K562 (cell line): ENCODE measurements around the gene ELOVL4. TPM values are rescaled to one million over a fixed set of nuclear protein-coding genes. Genes with fewer than 3 reads are reported as not detected.
A peak's percentile ranks its signal among the peaks of the same experiment; 100 is the strongest.

Experiments used
- ATAC-seq: fragments of 200-7000 bp; cut with Tn5 transposase; 3 replicates; pipeline ENCODE4 v1.9.1; 2020; ENCODE audit warnings: moderate library complexity
- BruUV-seq: library from RNA; stranded (reverse); fragments of 400-500 nt; replicated peaks from 2 replicates; lab custom pipeline; 2021; lab: Mats Ljungman, UMichigan
- CTCF ChIA-PET: fragments of 300-600 bp; formaldehyde crosslinking; extraction: SDS; loops from one replicate; lab custom pipeline; 2021; ENCODE audit warnings: low intra/inter-chr PET ratio; lab: Yijun Ruan, JAX
- POLR2A ChIA-PET: fragments of 300-600, 350-650 bp; sonication (Branson Sonifier 250); formaldehyde crosslinking; extraction: SDS; loops from one replicate; lab custom pipeline; 2021; ENCODE audit warnings: antibody characterized with exemption, inconsistent platforms; lab: Yijun Ruan, JAX
- DNase-seq, 4 experiments: peaks; one replicate each; pipeline versions ENCODE4 v3.0.0 to v3.0.0-alpha.2; 2011 to 2018; ENCODE audit warnings: low spot score in 3 of 4, mixed read lengths in 3 of 4; ENCODE audit errors: extremely low read depth in 1 of 4
- FAIRE-seq: peaks from 2 replicates; lab custom pipeline; 2011; peaks lifted over from hg19 to GRCh38; lab: Jason Lieb, UNC
- H2AFZ ChIP-seq: 2 replicates; pipeline ENCODE4 v1.6.0; 2011; ENCODE audit warnings: low read depth, low read length, control low read depth, inconsistent platforms
- H3K27ac ChIP-seq: fragments of 200-600 bp; 3 replicates; pipeline ENCODE4 v1.8.0; 2011; ENCODE audit warnings: low read depth, mild to moderate bottlenecking, control low read depth, inconsistent platforms, low read length, moderate library complexity, mixed read lengths; ENCODE audit errors: extremely low read depth
- H3K27me3 ChIP-seq, 2 experiments: fragments of 300-600 bp in 1 of 2; 2 replicates in 1 of 2; 3 replicates in 1 of 2; pipeline versions ENCODE4 v1.6.0 to v1.8.0; 2011; ENCODE audit warnings: inconsistent platforms in 2 of 2, low read length in 2 of 2, mild to moderate bottlenecking in 1 of 2, mixed read lengths in 1 of 2, moderate library complexity in 1 of 2; ENCODE audit not compliant: control insufficient read depth in 2 of 2, insufficient read depth in 2 of 2
- H3K36me3 ChIP-seq: fragments of 300-600 bp; 3 replicates; pipeline ENCODE4 v1.8.0; 2011; ENCODE audit warnings: mild to moderate bottlenecking, low read length, inconsistent platforms; ENCODE audit not compliant: control insufficient read depth, insufficient read depth
- H3K4me1 ChIP-seq, 2 experiments: fragments of 200-600 bp in 1 of 2; replicated peaks in 1 of 2; 2 replicates in 1 of 2; 3 replicates in 1 of 2; pipeline versions ENCODE4 v1.5.1 to v1.8.0; 2011; ENCODE audit warnings: inconsistent platforms in 2 of 2, low read length in 2 of 2, mild to moderate bottlenecking in 1 of 2, mixed read lengths in 1 of 2, moderate library complexity in 1 of 2; ENCODE audit not compliant: control insufficient read depth in 2 of 2, insufficient read depth in 2 of 2
- H3K4me2 ChIP-seq: 2 replicates; pipeline ENCODE4 v1.6.1; 2011; ENCODE audit warnings: low read length, control low read depth, inconsistent platforms, mixed read lengths; ENCODE audit not compliant: insufficient read depth
- H3K4me3 ChIP-seq: fragments of 200-600 bp; sonication (generic), shearing (Covaris generic); 2 replicates; pipeline ENCODE4 v1.5.1; 2016; ENCODE audit warnings: control low read depth, inconsistent platforms
- H3K79me2 ChIP-seq: fragments of 200-600 bp; 3 replicates; pipeline ENCODE4 v1.8.0; 2011; ENCODE audit warnings: low read length, inconsistent platforms; ENCODE audit not compliant: control insufficient read depth, insufficient read depth
- H3K9ac ChIP-seq, 2 experiments: 2 replicates each; pipeline versions ENCODE4 v1.6.0 to v1.6.1; 2011; ENCODE audit warnings: low read depth in 2 of 2, low read length in 2 of 2, control low read depth in 1 of 2, inconsistent platforms in 1 of 2, mild to moderate bottlenecking in 1 of 2, mixed read lengths in 1 of 2; ENCODE audit not compliant: insufficient read depth in 1 of 2
- H3K9me1 ChIP-seq: one replicate; pipeline ENCODE4 v1.6.0; 2011; ENCODE audit warnings: inconsistent platforms, mild to moderate bottlenecking, low read length, moderate library complexity; ENCODE audit not compliant: control insufficient read depth, insufficient read depth
- H3K9me3 ChIP-seq: replicated peaks from 2 replicates; pipeline ENCODE4 v1.5.1; 2011; ENCODE audit warnings: low read depth, low read length, inconsistent platforms; ENCODE audit not compliant: control insufficient read depth, insufficient read depth
- H4K20me1 ChIP-seq: replicated peaks from 2 replicates; pipeline ENCODE4 v1.6.1; 2011; ENCODE audit warnings: low read length, inconsistent platforms, mixed read lengths; ENCODE audit not compliant: control insufficient read depth, insufficient read depth
- EP400 ChIP-seq: fragments of 450-650 bp; IDR thresholded peaks from 2 replicates; pipeline ENCODE4 v1.6.1; 2017; ENCODE audit warnings: antibody characterized with exemption, mild to moderate bottlenecking, moderate library complexity
- GATA2 ChIP-seq: sonication (generic); formaldehyde crosslinking; IDR thresholded peaks from 2 replicates; pipeline ENCODE4 v1.4.0; 2020; ENCODE audit warnings: mild to moderate bottlenecking, missing genetic modification reagents
- TEAD4 ChIP-seq, 2 experiments: sonication (generic) in 1 of 2; formaldehyde crosslinking in 1 of 2; IDR thresholded peaks; 2 replicates each; pipeline versions ENCODE4 v1.6.1 to v1.8.0; 2012 to 2022; ENCODE audit warnings: borderline replicate concordance in 1 of 2, inconsistent platforms in 1 of 2, low read length in 1 of 2, mild to moderate bottlenecking in 1 of 2, missing genetic modification reagents in 1 of 2
- ZNF232 ChIP-seq: sonication (generic); formaldehyde crosslinking; IDR thresholded peaks from 2 replicates; pipeline ENCODE4 v1.8.0; 2022; ENCODE audit warnings: mild to moderate bottlenecking, missing genetic modification reagents
- WGBS: fragments of 100-300 bp; shearing (Covaris generic); methylation state at CpG from one replicate; pipeline ENCODE4 v1.1.6; 2016; ENCODE audit warnings: low coverage, mixed read lengths; ENCODE audit not compliant: insufficient coverage; ENCODE audit errors: missing lambda C conversion rate; 5-methylcytosine and 5-hydroxymethylcytosine counted together
- in situ Hi-C: fragments of 300-500 bp; cut with MboI; formaldehyde crosslinking; loops from 4 replicates; pipeline ENCODE4 v1.15.0; 2018; ENCODE audit warnings: inconsistent platforms, mixed read lengths
- intact Hi-C: fragments of 100-400 bp; cut with micrococcal nuclease; formaldehyde crosslinking; loops from 2 replicates; pipeline ENCODE4 v1.14.2; 2022
- polyA plus RNA-seq, 8 experiments: library from polyadenylated mRNA; depleted of rRNA in 4 of 8; stranded (reverse) in 5 of 8; unstranded in 3 of 8; fragments of >200 nt; fragmentation: Nextera tagmentation in 2 of 8; fragmentation: Illumina TruSeq in 1 of 8; extraction: Ambion mirVana in 2 of 8; extraction: Trizol in 1 of 8; gene quantifications; 2 replicates each; pipeline versions ENCODE4 v1.2.1 to v1.2.3, GENCODE V29; 2011 to 2014; ENCODE audit warnings: inconsistent platforms in 1 of 8, missing spikeins in 1 of 8
- total RNA-seq, 7 experiments: library from RNA; depleted of rRNA in 6 of 7; stranded (reverse); fragments of >200 nt in 6 of 7; fragmentation: Illumina TruSeq in 2 of 7; extraction: Trizol in 2 of 7; gene quantifications; 2 replicates each; pipeline versions ENCODE4 v1.2.1 to v1.2.3, GENCODE V29; 2011 to 2021; ENCODE audit warnings: low replicate concordance in 1 of 7
- TF ChIP-seq, protein P1 (sequence below), 3 experiments: IDR thresholded peaks in 2 of 3; conservative IDR thresholded peaks in 1 of 3; 2 replicates each; pipeline ENCODE4 v1.5.1; 2011 to 2012; ENCODE audit warnings: low read length in 3 of 3, mild to moderate bottlenecking in 3 of 3, control low read depth in 2 of 3, improper control_type of control experiment in 1 of 3, inconsistent platforms in 1 of 3, low read depth in 1 of 3, mixed read lengths in 1 of 3, moderate library complexity in 1 of 3; ENCODE audit not compliant: insufficient read depth in 2 of 3

The ELOVL4 gene
- total and polyA plus RNA-seq, 9 of the 15 experiments (the other 6 are each of a cell fraction or from before 2014, with no cell fraction given) = not detected

DNA sequence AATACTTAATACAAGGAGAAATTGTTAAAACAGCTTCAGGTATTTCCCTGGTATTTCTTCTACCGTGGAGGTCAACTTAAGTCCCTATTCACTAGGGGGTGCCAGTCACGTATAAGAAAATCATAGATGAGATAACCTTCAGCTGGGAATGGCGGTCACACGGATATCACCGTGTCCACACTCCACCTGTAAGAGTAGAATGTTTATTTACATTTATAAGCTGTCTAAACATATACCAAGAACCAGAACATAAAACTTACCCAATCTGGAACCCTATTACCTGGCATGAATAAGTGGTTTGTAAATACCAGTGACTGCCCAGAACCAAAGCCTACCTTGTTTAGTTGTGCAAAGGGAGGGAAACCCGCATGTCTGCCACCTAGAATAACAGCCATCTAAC lies 1.9 kb upstream of the ELOVL4 start (continued):
- TF ChIP-seq ZNF232 (CRISPR knock-in tag) (no peak), GATA2 (CRISPR knock-in tag) (peak; percentile 54; the same call in 1 of the 2 replicates), TEAD4 (IDR thresholded peaks at IDR 0.05; ENCODE audit: low read length) (peak; percentile 38; the same call in 1 of the 2 replicates), TEAD4 (CRISPR knock-in tag; IDR thresholded peaks at IDR 0.05; ENCODE audit: borderline replicate concordance) (no peak)
- TF ChIP-seq, all 486 proteins: peak for 11

DNA sequence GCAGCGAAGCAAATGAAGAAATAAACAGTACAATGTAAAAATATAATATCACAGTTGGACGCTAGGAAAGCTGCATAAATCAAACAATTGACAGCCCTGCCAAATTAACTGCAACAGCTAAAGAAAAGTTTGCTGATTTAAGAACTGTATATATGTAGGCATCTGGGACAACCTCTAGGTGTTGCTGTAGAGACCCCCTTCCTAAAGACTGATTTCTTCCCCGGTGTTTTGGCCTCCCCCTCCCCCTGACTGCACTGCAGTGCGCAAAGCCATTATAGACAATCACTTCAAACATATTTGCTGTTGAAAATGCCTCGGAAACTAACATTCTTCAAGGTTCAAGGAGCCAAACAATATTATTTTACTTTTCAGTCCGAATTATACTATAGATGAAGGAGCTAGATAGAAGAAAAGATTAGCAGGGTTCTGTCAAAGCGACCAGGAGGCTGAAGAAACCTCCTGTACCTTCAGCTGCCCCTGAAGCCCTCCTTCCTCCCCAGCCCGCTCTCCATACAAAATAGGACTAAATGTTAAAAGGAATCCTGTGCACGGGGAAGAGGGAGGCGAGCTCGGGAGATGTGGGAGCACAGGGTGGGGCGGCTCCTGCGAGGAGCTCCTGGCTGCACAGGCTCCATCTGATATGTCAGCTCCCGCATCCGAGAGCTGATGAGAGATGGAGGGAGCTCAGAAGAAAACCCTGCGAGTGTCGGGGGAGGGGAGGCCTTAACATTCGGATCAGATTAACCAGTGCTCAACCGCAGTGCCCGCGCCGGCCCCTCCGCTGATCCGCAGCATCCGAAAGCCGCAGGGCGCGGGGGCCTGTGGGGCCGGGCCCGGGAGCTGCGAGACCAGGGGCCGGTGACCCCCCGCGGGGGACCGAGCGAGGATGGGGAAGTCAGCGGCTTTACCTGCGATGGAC lies 822 bp downstream of the ELOVL4 start:
- BruUV-seq = no TSS peak
- TF ChIP-seq EP400 = no peak
- TF ChIP-seq, protein P1, sequence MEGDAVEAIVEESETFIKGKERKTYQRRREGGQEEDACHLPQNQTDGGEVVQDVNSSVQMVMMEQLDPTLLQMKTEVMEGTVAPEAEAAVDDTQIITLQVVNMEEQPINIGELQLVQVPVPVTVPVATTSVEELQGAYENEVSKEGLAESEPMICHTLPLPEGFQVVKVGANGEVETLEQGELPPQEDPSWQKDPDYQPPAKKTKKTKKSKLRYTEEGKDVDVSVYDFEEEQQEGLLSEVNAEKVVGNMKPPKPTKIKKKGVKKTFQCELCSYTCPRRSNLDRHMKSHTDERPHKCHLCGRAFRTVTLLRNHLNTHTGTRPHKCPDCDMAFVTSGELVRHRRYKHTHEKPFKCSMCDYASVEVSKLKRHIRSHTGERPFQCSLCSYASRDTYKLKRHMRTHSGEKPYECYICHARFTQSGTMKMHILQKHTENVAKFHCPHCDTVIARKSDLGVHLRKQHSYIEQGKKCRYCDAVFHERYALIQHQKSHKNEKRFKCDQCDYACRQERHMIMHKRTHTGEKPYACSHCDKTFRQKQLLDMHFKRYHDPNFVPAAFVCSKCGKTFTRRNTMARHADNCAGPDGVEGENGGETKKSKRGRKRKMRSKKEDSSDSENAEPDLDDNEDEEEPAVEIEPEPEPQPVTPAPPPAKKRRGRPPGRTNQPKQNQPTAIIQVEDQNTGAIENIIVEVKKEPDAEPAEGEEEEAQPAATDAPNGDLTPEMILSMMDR (IDR thresholded peaks at IDR 0.05 in 2 of 3, conservative IDR thresholded peaks at IDR 0.05 in 1 of 3; ENCODE audit: insufficient read depth in 2 of 3, low read depth in 1 of 3, low read length in 3 of 3) = 0 out of 6 replicates have a peak, but pooled peaks of 1 of the 3 experiments have one; percentile 4
- no peaks in the 10 kb centered on the region for H4K20me1 ChIP-seq
- H3K4me1 ChIP-seq = peaks cover 0 to 10% of the 10 kb centered on the region in 2 experiments; a peak in 1 of 5 replicates
- no peak for DNase-seq
- no peak overlapping the region for H3K4me3 ChIP-seq
- H3K79me2 ChIP-seq = no peaks in the 10 kb centered on the region
- no peak for FAIRE-seq
- WGBS = 34% methylated on average over 31 of the region's 38 CpGs
- no peak; the same call in 2 of the 3 replicates for ATAC-seq
- CTCF ChIA-PET = no interaction called here
- H3K9me1 ChIP-seq = no peaks in the 10 kb centered on the region
- no peak overlapping the region for H3K9ac ChIP-seq
- H3K36me3 ChIP-seq = no peaks in the 10 kb centered on the region
- intact Hi-C loops = no loop called here
- no peaks in the 10 kb centered on the region for H3K9me3 ChIP-seq
- POLR2A ChIA-PET = interaction anchor here (0.6 kb wide), 1 partner anchor 39 kb away, joined by 4 read pairs; no protein-coding TSS in a partner anchor
- H3K27ac ChIP-seq = no peak overlapping the region
- no peak overlapping the region for H3K4me2 ChIP-seq
- no peak overlapping the region for H2AFZ ChIP-seq
- 0 out of 5 replicates have a peak, but pooled peaks cover 0 to 5% of the 10 kb centered on the region in 2 experiments for H3K27me3 ChIP-seq
- in situ Hi-C loops = loop anchor here (10.0 kb wide), 1 partner anchor 148 kb away; no protein-coding TSS in a partner anchor
